ENCODE measurements around the gene NUP214. TPM values are rescaled to one million over a fixed set of nuclear protein-coding genes. Genes with fewer than 3 reads are reported as not detected.

The NUP214 gene
- total and polyA plus RNA-seq, 7 donors: 11.8 to 28.1 (median 20.1) TPM

- no peaks in the 10 kb centered on the region for H3K36me3 ChIP-seq (ENCODE audit: insufficient read depth in 1 of 2, low read depth in 1 of 2)
- ATAC-seq: no peak
- peaks cover 0 to 5% (median 0%) of the 10 kb centered on the region in 3 donors for H3K27me3 ChIP-seq (ENCODE audit: insufficient read depth in 3 of 3, low read length in 2 of 3)
- TF ChIP-seq, protein P1, sequence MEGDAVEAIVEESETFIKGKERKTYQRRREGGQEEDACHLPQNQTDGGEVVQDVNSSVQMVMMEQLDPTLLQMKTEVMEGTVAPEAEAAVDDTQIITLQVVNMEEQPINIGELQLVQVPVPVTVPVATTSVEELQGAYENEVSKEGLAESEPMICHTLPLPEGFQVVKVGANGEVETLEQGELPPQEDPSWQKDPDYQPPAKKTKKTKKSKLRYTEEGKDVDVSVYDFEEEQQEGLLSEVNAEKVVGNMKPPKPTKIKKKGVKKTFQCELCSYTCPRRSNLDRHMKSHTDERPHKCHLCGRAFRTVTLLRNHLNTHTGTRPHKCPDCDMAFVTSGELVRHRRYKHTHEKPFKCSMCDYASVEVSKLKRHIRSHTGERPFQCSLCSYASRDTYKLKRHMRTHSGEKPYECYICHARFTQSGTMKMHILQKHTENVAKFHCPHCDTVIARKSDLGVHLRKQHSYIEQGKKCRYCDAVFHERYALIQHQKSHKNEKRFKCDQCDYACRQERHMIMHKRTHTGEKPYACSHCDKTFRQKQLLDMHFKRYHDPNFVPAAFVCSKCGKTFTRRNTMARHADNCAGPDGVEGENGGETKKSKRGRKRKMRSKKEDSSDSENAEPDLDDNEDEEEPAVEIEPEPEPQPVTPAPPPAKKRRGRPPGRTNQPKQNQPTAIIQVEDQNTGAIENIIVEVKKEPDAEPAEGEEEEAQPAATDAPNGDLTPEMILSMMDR (IDR thresholded peaks at IDR 0.05): no peak
- H3K9me3 ChIP-seq: no peaks in the 10 kb centered on the region
- no peak overlapping the region for H3K4me3 ChIP-seq
- no peaks in the 10 kb centered on the region for H3K4me1 ChIP-seq
- intact Hi-C loops (cut with DNase I): no loop called here
- no peak for DNase-seq
- WGBS, 3 donors: 65 to 69% (median 66%) methylated on average over 10 of the region's 10 CpGs
- no peak overlapping the region for H3K27ac ChIP-seq
These were observed 14.1 kb upstream of the NUP214 start for GRCh38 chr9:131111186-131111853.

- Histone ChIP-seq H3K4me1 (no peaks in the 10 kb centered on the region), H3K27ac (no peak overlapping the region), H3K4me3 (no peak overlapping the region), H3K9me3 (no peaks in the 10 kb centered on the region), H3K27me3 (ENCODE audit: insufficient read depth in 3 of 3, low read length in 2 of 3) (peaks cover 0 to 5% (median 0%) of the 10 kb centered on the region in 3 donors), H3K36me3 (ENCODE audit: insufficient read depth in 1 of 2, low read depth in 1 of 2) (no peaks in the 10 kb centered on the region)
- DNase-seq (no peak), ATAC-seq (no peak)
- 70 to 78% (median 78%) methylated on average over 24 to 25 of the region's 25 CpGs for WGBS, 3 donors
- TF ChIP-seq, protein P1 (IDR thresholded peaks at IDR 0.05): no peak
- intact Hi-C loops (cut with DNase I): no loop called here
These were observed 13.5 kb upstream of the NUP214 start for GRCh38 chr9:131111854-131112311.

GRCh38 chr9:131112374-131113154 lies 12.8 kb upstream of the NUP214 start:
- WGBS, 3 donors: 83 to 85% (median 83%) methylated on average over 23 of the region's 23 CpGs
- no peak for DNase-seq
- Histone ChIP-seq H3K27ac (no peak overlapping the region), H3K27me3 (ENCODE audit: insufficient read depth in 3 of 3, low read length in 2 of 3) (peaks cover 0 to 10% (median 0%) of the 10 kb centered on the region in 3 donors), H3K4me1 (no peaks in the 10 kb centered on the region), H3K36me3 (ENCODE audit: insufficient read depth in 1 of 2, low read depth in 1 of 2) (no peaks in the 10 kb centered on the region), H3K9me3 (no peaks in the 10 kb centered on the region), H3K4me3 (no peak overlapping the region)
- ATAC-seq: no peak
- intact Hi-C loops (cut with DNase I): no loop called here
- TF ChIP-seq, protein P1 (IDR thresholded peaks at IDR 0.05): no peak

DNA sequence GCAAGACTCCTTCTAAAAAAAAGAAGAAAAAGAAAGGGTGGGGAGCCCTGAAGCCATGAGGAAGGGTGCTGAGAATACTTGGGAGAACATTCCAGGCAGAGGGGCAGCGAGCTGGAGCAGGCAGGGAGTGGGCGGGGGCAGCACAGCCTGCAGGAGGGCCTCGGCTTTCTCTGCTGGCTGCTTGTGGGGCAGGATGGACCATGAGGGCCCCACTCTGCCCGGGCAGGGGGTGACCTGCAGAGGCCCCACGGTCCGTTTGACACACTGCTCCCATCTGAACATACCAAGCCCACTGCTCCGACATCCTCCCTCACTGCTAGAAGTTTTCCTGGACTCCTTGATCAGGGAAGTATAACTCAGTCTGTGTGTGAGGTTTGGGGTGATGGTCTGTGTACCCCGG lies 11.7 kb upstream of the NUP214 start:
- no peak for ATAC-seq
- intact Hi-C loops (cut with DNase I): no loop called here
- Histone ChIP-seq H3K9me3 (no peaks in the 10 kb centered on the region), H3K27me3 (ENCODE audit: insufficient read depth in 3 of 3, low read length in 2 of 3) (peaks cover 0 to 11% (median 0%) of the 10 kb centered on the region in 3 donors), H3K27ac (no peak overlapping the region), H3K4me1 (no peaks in the 10 kb centered on the region), H3K4me3 (no peak overlapping the region), H3K36me3 (ENCODE audit: insufficient read depth in 1 of 2, low read depth in 1 of 2) (no peaks in the 10 kb centered on the region)
- TF ChIP-seq, protein P1 (IDR thresholded peaks at IDR 0.05): no peak
- WGBS, 3 donors: 85 to 88% (median 87%) methylated on average over 8 of the region's 8 CpGs
- DNase-seq: no peak
